Measurements from ENCODE around the gene GPR4.

DNA sequence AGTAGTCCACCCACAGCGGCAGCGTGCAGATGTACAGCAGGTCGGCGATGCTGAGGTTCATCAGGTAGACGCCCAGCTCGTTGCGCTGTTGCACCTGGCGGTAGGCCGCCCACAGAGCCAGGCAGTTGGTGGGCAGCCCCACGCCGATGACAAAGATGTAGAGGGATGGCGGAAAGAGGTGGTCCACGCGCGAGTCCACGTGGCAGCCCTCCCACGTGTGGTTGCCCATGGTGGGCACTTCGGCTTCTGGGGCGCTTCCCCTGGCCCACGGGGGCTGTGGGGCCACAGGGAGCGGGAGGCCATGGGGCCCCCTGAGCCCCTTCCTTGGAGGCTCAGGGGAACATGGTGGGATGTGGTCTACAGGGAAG, 10.4 kb downstream of the GPR4 start:
- TF ChIP-seq SIN3A (IDR thresholded peaks at IDR 0.05; ENCODE audit: borderline replicate concordance, low read depth, low read length) (no peak), GATA2 (CRISPR knock-in tag; IDR thresholded peaks at IDR 0.05) (no peak), PBX3 (IDR thresholded peaks at IDR 0.05) (no peak)
